GM12874 (cell line): ENCODE measurements around the gene WDR7.
A peak's percentile ranks its signal among the peaks of the same experiment; 100 is the strongest.

Experiments used
- CTCF ChIP-seq: IDR thresholded peaks from 2 replicates; pipeline ENCODE4 v1.5.1; 2011; ENCODE audit warnings: low read depth, mild to moderate bottlenecking, control low read depth, low read length, moderate library complexity; ENCODE audit not compliant: insufficient read depth

Gene WDR7

GRCh38 chr18:57050310-57050949, 399.3 kb downstream of the WDR7 start:
- no peak for TF ChIP-seq CTCF

GRCh38 chr18:57051021-57051656, 400.0 kb downstream of the WDR7 start:
- no peak for TF ChIP-seq CTCF

GRCh38 chr18:57051657-57052044, 400.5 kb downstream of the WDR7 start:
- no peak for TF ChIP-seq CTCF

GRCh38 chr18:57052173-57052572, 401.0 kb downstream of the WDR7 start:
- TF ChIP-seq CTCF, result peak; percentile 49

- no peak for TF ChIP-seq CTCF
These were observed 401.6 kb downstream of the WDR7 start for GRCh38 chr18:57052759-57053158.

- no peak for TF ChIP-seq CTCF
These were observed 403.7 kb downstream of the WDR7 start for GRCh38 chr18:57054891-57055290.

- TF ChIP-seq CTCF, result no peak
These were observed 406.7 kb downstream of the WDR7 start for GRCh38 chr18:57057890-57058289.
